ENCODE measurements around the gene ZNF544. TPM values are rescaled to one million over a fixed set of nuclear protein-coding genes. Genes with fewer than 3 reads are reported as not detected.

The ZNF544 gene
- polyA plus RNA-seq (2013, experiment 1 of 2), result 13.3 TPM
- polyA plus RNA-seq (2013, experiment 2 of 2), result 15.5 TPM

DNA sequence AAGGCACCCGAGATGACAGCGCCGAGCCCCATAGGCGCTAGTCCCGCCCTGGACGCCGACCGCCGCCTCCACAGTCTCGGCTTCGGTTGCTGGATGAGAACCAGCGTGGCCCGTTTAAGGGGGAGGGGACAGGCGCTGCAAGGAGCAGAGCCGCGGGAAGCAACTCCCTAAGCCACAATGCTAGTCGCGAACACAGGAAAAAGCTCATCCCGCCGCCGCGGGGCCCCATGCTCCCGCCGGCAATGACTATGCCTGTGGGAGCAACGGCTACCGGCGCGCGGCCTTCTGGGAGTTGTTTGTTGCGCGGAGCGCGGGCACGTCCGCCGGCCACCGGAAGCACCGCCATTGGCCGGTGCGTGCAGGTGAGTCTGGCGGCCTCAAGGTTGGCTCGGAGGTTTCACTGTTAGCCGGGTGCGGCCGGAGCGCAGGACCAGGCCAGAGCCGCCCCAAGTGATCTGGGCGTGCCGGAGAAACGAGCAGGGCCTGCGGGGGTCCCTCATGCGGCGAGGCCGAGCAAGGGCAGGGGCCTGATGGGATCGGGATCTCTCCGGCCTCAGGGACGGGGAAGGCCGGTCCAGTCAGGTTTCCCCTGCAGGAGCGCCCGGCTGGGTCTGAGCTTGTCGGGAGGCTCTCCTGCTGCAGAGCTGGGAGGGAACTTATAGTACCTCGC, at the start of gene ZNF544:
ZNF544 (plus strand) TSS at position 330 of the 670 bp plus-strand sequence. CDS start 15,110 bp downstream, outside the sequence.
- peak within 1 kb of the TSS; percentile 92 for H4K91ac ChIP-seq (ENCODE audit: low read length)

DNA sequence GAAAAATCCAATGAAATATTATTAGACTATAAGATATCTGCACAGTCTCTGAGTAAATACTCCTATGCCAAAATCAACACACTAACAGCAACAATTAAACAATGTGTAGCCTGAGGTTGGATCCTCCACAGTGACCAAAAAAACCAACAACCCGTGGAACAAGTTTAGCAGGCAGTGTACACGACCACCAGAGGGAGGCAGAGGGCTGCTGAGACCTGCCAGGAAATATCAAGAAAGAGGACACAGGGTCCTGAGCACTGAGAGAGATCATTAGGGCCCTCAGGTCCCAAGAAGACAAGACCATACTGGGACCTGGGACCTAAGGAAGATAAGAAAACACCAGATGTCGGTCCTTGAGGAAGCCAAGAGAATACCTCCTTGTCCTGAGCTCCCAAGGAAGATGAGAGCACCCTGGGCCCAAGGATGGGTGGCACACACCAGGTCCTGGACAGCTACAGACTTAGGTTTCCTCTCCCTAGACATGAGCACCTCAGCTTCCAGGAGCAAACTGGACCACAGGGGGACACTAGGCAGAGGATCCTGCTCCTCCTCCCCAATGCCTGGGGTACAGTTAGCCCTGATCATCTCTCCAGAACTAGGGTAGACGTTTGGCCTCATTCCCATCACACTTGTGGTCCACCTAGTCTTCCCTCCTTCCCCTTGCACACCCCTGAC, 46.7 kb upstream of the ZNF544 start:
- Histone ChIP-seq H4K8ac (ENCODE audit: low read length) (peak overlapping the region; percentile 83), H2BK12ac (ENCODE audit: low read length in 2 of 2) (no peak overlapping the region), H3K18ac (ENCODE audit: low read depth in 1 of 2, low read length in 2 of 2) (no peak overlapping the region), H3K9ac (ENCODE audit: low read length) (no peak overlapping the region), H4K91ac (ENCODE audit: low read length) (no peak overlapping the region), H3K4me1 (ENCODE audit: control insufficient read depth, insufficient read depth, low read depth, low read length) (peaks cover 5% of the 10 kb centered on the region), H3K27me3 (ENCODE audit: control insufficient read depth in 1 of 2, insufficient read depth in 1 of 2, low read length in 2 of 2) (no peaks in the 10 kb centered on the region), H3K27ac (ENCODE audit: low read length, poor library complexity, severe bottlenecking) (no peak overlapping the region), H2BK15ac (ENCODE audit: low read depth, poor library complexity, severe bottlenecking) (no peak overlapping the region), H2BK120ac (ENCODE audit: low read depth, low read length) (no peak overlapping the region), H2BK5ac (ENCODE audit: low read depth, low read length, poor library complexity, severe bottlenecking) (no peak overlapping the region), H3K14ac (ENCODE audit: low read length in 2 of 2) (no peak overlapping the region), H3K4me2 (ENCODE audit: low read length, poor library complexity, severe bottlenecking) (no peak overlapping the region), H2AK5ac (ENCODE audit: low read length, severe bottlenecking) (no peak overlapping the region), H3K36me3 (ENCODE audit: control insufficient read depth in 1 of 2, insufficient read depth in 2 of 2, low read depth in 1 of 2, low read length in 2 of 2) (peaks cover 45 to 47% of the 10 kb centered on the region in 2 experiments), H3K23ac (ENCODE audit: low read length in 2 of 2) (no peak overlapping the region), H3K79me1 (replicated peaks; ENCODE audit: low read length, poor library complexity, severe bottlenecking) (peaks cover 38% of the 10 kb centered on the region), H3K9me3 (ENCODE audit: control insufficient read depth, low read length) (peaks cover 84% of the 10 kb centered on the region), H3K4me3 (ENCODE audit: insufficient read depth in 1 of 2, low read depth in 1 of 2, low read length in 2 of 2) (peak overlapping the region; percentile 41 to 88), H2AFZ (ENCODE audit: low read depth, low read length) (no peak overlapping the region), H3K4ac (ENCODE audit: low read depth in 1 of 2, low read length in 2 of 2) (no peak overlapping the region)
- WGBS, result 65% methylated on average over 4 of the region's 4 CpGs
- DNase-seq, result peak; percentile 35

More for the DNA sequence above, at the start of gene ZNF544:
- Histone ChIP-seq H3K36me3 (ENCODE audit: control insufficient read depth in 1 of 2, insufficient read depth in 2 of 2, low read depth in 1 of 2, low read length in 2 of 2) (peaks cover 38 to 40% of the 10 kb centered on the region in 2 experiments), H3K9ac (ENCODE audit: low read length) (peak within 1 kb of the TSS; percentile 87), H3K4ac (ENCODE audit: low read depth in 1 of 2, low read length in 2 of 2) (peak within 1 kb of the TSS; percentile 91 to 94), H3K18ac (ENCODE audit: low read depth in 1 of 2, low read length in 2 of 2) (peak within 1 kb of the TSS; percentile 94 to 95), H3K4me2 (ENCODE audit: low read length, poor library complexity, severe bottlenecking) (peak within 1 kb of the TSS; percentile 88), H2AK5ac (ENCODE audit: low read length, severe bottlenecking) (no peak within 1 kb of the TSS), H4K8ac (ENCODE audit: low read length) (peak within 1 kb of the TSS; percentile 98), H2BK15ac (ENCODE audit: low read depth, poor library complexity, severe bottlenecking) (peak within 1 kb of the TSS; percentile 95), H3K4me1 (ENCODE audit: control insufficient read depth, insufficient read depth, low read depth, low read length) (peaks cover 12% of the 10 kb centered on the region), H3K14ac (ENCODE audit: low read length in 2 of 2) (peak within 1 kb of the TSS in 1 of 2 experiments; percentile 90), H3K4me3 (ENCODE audit: insufficient read depth in 1 of 2, low read depth in 1 of 2, low read length in 2 of 2) (peak within 1 kb of the TSS; percentile 85 to 87), H2AFZ (ENCODE audit: low read depth, low read length) (peak within 1 kb of the TSS; percentile 99), H2BK5ac (ENCODE audit: low read depth, low read length, poor library complexity, severe bottlenecking) (peak within 1 kb of the TSS; percentile 66), H2BK120ac (ENCODE audit: low read depth, low read length) (peak within 1 kb of the TSS; percentile 61), H3K79me1 (replicated peaks; ENCODE audit: low read length, poor library complexity, severe bottlenecking) (peaks cover 27% of the 10 kb centered on the region), H3K27me3 (ENCODE audit: control insufficient read depth in 1 of 2, insufficient read depth in 1 of 2, low read length in 2 of 2) (no peaks in the 10 kb centered on the region), H3K27ac (ENCODE audit: low read length, poor library complexity, severe bottlenecking) (peak within 1 kb of the TSS; percentile 89), H2BK12ac (ENCODE audit: low read length in 2 of 2) (no peak within 1 kb of the TSS), H3K23ac (ENCODE audit: low read length in 2 of 2) (peak within 1 kb of the TSS in 1 of 2 experiments; percentile 84), H3K9me3 (ENCODE audit: control insufficient read depth, low read length) (peaks cover 49% of the 10 kb centered on the region)
- 0% methylated on average over 60 of the region's 62 CpGs for WGBS
- peak; percentile 82 for DNase-seq

DNA sequence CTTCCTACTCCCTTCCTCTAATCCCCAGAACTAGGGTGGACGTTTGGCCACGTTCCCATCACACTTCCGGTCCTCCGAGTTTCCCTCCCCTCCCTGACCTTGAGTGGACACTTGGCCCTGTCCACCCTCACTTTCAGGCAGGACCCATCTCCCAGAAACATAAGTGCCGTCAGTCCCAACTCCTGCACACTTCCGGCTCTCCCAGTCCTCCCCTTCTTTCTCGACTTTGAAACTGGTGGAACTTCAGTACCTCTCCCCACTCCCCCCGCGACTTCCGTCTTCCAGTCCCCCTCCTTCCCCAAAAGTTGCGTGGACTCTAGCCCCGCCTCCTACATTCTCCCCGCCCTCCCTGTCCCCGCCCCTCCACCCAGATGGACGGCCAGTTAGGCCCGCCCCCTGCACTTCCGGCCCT, 46.1 kb upstream of the ZNF544 start:
- H3K27me3 ChIP-seq (ENCODE audit: control insufficient read depth in 1 of 2, insufficient read depth in 1 of 2, low read length in 2 of 2), result no peaks in the 10 kb centered on the region
- no peak overlapping the region for H2BK5ac ChIP-seq (ENCODE audit: low read depth, low read length, poor library complexity, severe bottlenecking)
- H3K4me1 ChIP-seq (ENCODE audit: control insufficient read depth, insufficient read depth, low read depth, low read length), result peaks cover 5% of the 10 kb centered on the region
- no peak overlapping the region for H2AFZ ChIP-seq (ENCODE audit: low read depth, low read length)
- H3K14ac ChIP-seq (ENCODE audit: low read length in 2 of 2), result no peak overlapping the region
- H3K4me2 ChIP-seq (ENCODE audit: low read length, poor library complexity, severe bottlenecking), result peak overlapping the region; percentile 46
- peak overlapping the region in 1 of 2 experiments; percentile 98 for H3K18ac ChIP-seq (ENCODE audit: low read depth in 1 of 2, low read length in 2 of 2)
- H4K91ac ChIP-seq (ENCODE audit: low read length), result no peak overlapping the region
- H3K4me3 ChIP-seq (ENCODE audit: insufficient read depth in 1 of 2, low read depth in 1 of 2, low read length in 2 of 2), result peak overlapping the region; percentile 88 to 95
- peak overlapping the region; percentile 100 for H4K8ac ChIP-seq (ENCODE audit: low read length)
- peak overlapping the region; percentile 98 for H3K9ac ChIP-seq (ENCODE audit: low read length)
- peak overlapping the region in 1 of 2 experiments; percentile 87 for H3K4ac ChIP-seq (ENCODE audit: low read depth in 1 of 2, low read length in 2 of 2)
- peaks cover 84% of the 10 kb centered on the region for H3K9me3 ChIP-seq (ENCODE audit: control insufficient read depth, low read length)
- H2BK120ac ChIP-seq (ENCODE audit: low read depth, low read length), result no peak overlapping the region
- H3K36me3 ChIP-seq (ENCODE audit: control insufficient read depth in 1 of 2, insufficient read depth in 2 of 2, low read depth in 1 of 2, low read length in 2 of 2), result peaks cover 47 to 50% of the 10 kb centered on the region in 2 experiments
- 23% methylated on average over 17 of the region's 17 CpGs for WGBS
- H3K79me1 ChIP-seq (replicated peaks; ENCODE audit: low read length, poor library complexity, severe bottlenecking), result peaks cover 39% of the 10 kb centered on the region
- no peak for DNase-seq
- H3K27ac ChIP-seq (ENCODE audit: low read length, poor library complexity, severe bottlenecking), result no peak overlapping the region
- no peak overlapping the region for H2BK15ac ChIP-seq (ENCODE audit: low read depth, poor library complexity, severe bottlenecking)
- H2AK5ac ChIP-seq (ENCODE audit: low read length, severe bottlenecking), result no peak overlapping the region
- no peak overlapping the region for H2BK12ac ChIP-seq (ENCODE audit: low read length in 2 of 2)
- no peak overlapping the region for H3K23ac ChIP-seq (ENCODE audit: low read length in 2 of 2)

Measured in mesenchymal stem cell (in vitro differentiated cells and primary cell).